H1 (cell line): ENCODE data around the gene CCP110. TPM values are rescaled to one million over a fixed set of nuclear protein-coding genes. Genes with fewer than 3 reads are reported as not detected.

ENCODE experiments used
- KDM1A ChIP-seq: fragments of 200-600, 300-600 bp; sonication (generic); IDR thresholded peaks from 2 replicates; pipeline ENCODE4 v1.7.1; 2016; ENCODE audit warnings: mild to moderate bottlenecking, low read length, borderline replicate concordance
- SIN3A ChIP-seq, 2 experiments: IDR thresholded peaks in 1 of 2; conservative IDR thresholded peaks in 1 of 2; 2 replicates each; pipeline ENCODE4 v1.6.1; 2011 to 2012; ENCODE audit warnings: low read length in 2 of 2, improper control_type of control experiment in 1 of 2, low read depth in 1 of 2, mild to moderate bottlenecking in 1 of 2
- SP1 ChIP-seq: IDR thresholded peaks from 2 replicates; pipeline ENCODE4 v1.6.1; 2011; ENCODE audit warnings: low read depth, low read length
- polyA plus RNA-seq, 7 experiments: library from polyadenylated mRNA; depleted of rRNA in 3 of 7; stranded (reverse) in 5 of 7; unstranded in 2 of 7; fragments of >200 nt in 5 of 7; fragments of 200-250 nt in 2 of 7; gene quantifications; 1 replicate in 5 of 7; 2 replicates in 1 of 7; 4 replicates in 1 of 7; pipeline versions ENCODE4 v1.2.1 to v1.2.3, GENCODE V29; 2011 to 2013; ENCODE audit warnings: missing spikeins in 2 of 7, mixed read lengths in 2 of 7
- total RNA-seq: library from RNA; stranded (reverse); fragmentation: NEBNext Ultra II Directional; extraction: Animal tissue kit (Norgen Biotek cat#: 25700); gene quantifications from 2 replicates; pipeline ENCODE4 v1.2.1, GENCODE V29; 2021

CCP110 gene
- total and polyA plus RNA-seq, 2 of the 8 experiments (the other 6 are each of a cell fraction or from before 2014, with no cell fraction given) = 3.2 to 19.8 TPM

GRCh38 chr16:19507867-19508266 lies 15.9 kb upstream of the CCP110 start (continued):
- TF ChIP-seq SP1 (no peak), SIN3A (conservative IDR thresholded peaks at IDR 0.05 in 1 of 2, IDR thresholded peaks at IDR 0.05 in 1 of 2; ENCODE audit: low read depth in 1 of 2, low read length in 2 of 2) (no peak), KDM1A (no peak)
